ENCODE results near the gene IRF2BP2. TPM values are rescaled to one million over a fixed set of nuclear protein-coding genes. Genes with fewer than 3 reads are reported as not detected.

IRF2BP2 gene
- total RNA-seq, result 100 to 1,000 TPM; 117 to 125 TPM

DNA sequence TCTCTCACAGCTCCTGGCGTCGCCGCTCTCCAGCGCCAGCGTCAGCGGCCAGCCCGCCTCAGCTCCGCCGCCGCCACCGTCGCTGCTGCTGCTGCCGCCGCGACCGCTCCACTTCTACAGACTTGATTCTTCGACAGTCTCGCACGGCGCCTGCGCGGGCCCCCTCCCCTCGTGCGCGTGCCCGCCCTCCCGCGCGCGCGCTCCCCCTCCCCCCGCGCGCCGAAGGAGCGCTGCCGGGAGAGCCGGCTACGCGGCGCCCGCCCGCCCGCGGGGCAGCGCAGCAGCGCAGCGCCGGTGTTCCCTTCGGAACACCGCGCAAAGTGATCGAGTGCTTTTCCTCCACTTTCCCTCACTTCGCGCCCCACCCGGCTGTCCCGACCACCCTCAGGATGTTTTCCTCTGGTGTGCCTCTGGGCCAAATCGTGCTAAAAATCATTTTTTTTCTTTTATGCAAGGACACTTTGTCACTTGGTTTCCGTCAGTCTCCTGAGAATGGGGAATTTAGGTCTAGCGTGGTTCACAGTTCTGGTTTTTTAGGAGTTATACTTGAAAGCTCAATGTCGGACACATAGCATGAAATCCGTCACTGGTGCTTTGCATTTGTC lies at the start of gene IRF2BP2:
IRF2BP2 (minus strand) TSS at position 118 of the 605 bp plus-strand sequence. CDS start 684 bp downstream, outside the sequence.
- no peaks in the 10 kb centered on the region for H3K27me3 Mint-ChIP-seq
- no peaks in the 10 kb centered on the region for H3K9me3 Mint-ChIP-seq
- peaks cover 36% of the 10 kb centered on the region for H3K36me3 Mint-ChIP-seq (ENCODE audit: low read depth)
- DNase-seq, result peak; percentile 86
- ChIA-PET POLR2A (interaction anchor here (0.6 to 7.0 kb wide), 35 partner anchors 10 to 895 kb away, joined by 3 to 180 read pairs (median 4); partner anchors contain the start of genes TARBP1 and TOMM20), CTCF (interaction anchor here (0.7 to 4.6 kb wide), 6 partner anchors 8 to 473 kb away, joined by 3 to 29 read pairs (median 4); no protein-coding TSS in a partner anchor)
- H3K4me3 Mint-ChIP-seq, result peak within 1 kb of the TSS; percentile 82
- H3K27ac Mint-ChIP-seq, result peak within 1 kb of the TSS; percentile 95
- peaks cover 46% of the 10 kb centered on the region for H3K4me1 Mint-ChIP-seq

DNA sequence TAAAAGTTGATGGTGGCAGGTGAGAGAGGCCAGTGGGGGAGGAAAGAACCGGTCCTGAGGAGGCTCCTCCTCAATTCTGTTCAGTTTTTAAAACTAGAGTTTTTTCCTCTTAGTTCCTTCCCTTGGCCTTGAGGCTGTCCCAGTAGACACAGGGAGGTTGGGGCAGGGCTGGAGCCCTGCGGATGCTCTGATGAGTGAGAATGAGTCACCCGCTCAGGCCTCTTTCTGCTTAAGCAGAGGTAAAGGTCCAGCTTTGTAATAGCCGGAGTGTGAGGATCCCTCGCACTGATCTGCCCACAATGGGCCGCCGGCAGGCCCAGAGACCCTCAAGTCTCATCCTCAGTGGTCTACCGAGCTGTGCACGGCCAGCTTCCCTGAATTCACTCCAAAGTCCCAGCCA lies 49.6 kb upstream of the IRF2BP2 start:
- Mint-ChIP-seq H3K27me3 (peaks cover 1% of the 10 kb centered on the region), H3K36me3 (ENCODE audit: low read depth) (no peaks in the 10 kb centered on the region), H3K9me3 (no peaks in the 10 kb centered on the region), H3K4me3 (no peak overlapping the region), H3K4me1 (peaks cover 5% of the 10 kb centered on the region), H3K27ac (no peak overlapping the region)
- ChIA-PET CTCF (no interaction called here), POLR2A (no interaction called here)
- DNase-seq, result no peak

DNA sequence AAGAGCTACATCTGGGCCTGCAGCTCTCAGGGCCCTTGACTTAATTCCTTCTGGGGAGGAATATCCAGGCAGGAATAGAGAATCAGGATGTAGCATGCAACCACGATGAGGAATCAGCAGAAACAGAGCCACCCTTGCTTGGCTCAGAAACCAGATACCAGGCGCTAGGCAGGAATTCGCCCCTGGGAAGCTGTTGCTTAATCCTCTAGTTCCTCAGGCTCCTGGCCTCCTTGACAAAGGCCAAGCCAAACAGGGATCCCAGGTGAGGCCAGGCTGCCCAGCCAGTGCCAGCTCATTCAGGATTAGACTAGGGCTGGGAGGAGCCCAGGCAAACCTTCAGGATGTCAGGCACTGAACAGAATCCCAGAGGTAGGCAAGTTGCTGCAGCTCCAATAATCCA lies 48.2 kb upstream of the IRF2BP2 start:
- H3K9me3 Mint-ChIP-seq, result no peaks in the 10 kb centered on the region
- H3K27ac Mint-ChIP-seq, result no peak overlapping the region
- peaks cover 1% of the 10 kb centered on the region for H3K27me3 Mint-ChIP-seq
- ChIA-PET CTCF (no interaction called here), POLR2A (interaction anchor here (0.7 kb wide), 1 partner anchor 29 kb away, joined by 3 read pairs; no protein-coding TSS in a partner anchor)
- no peak overlapping the region for H3K4me3 Mint-ChIP-seq
- no peak for DNase-seq
- H3K4me1 Mint-ChIP-seq, result peaks cover 5% of the 10 kb centered on the region
- H3K36me3 Mint-ChIP-seq (ENCODE audit: low read depth), result no peaks in the 10 kb centered on the region

DNA sequence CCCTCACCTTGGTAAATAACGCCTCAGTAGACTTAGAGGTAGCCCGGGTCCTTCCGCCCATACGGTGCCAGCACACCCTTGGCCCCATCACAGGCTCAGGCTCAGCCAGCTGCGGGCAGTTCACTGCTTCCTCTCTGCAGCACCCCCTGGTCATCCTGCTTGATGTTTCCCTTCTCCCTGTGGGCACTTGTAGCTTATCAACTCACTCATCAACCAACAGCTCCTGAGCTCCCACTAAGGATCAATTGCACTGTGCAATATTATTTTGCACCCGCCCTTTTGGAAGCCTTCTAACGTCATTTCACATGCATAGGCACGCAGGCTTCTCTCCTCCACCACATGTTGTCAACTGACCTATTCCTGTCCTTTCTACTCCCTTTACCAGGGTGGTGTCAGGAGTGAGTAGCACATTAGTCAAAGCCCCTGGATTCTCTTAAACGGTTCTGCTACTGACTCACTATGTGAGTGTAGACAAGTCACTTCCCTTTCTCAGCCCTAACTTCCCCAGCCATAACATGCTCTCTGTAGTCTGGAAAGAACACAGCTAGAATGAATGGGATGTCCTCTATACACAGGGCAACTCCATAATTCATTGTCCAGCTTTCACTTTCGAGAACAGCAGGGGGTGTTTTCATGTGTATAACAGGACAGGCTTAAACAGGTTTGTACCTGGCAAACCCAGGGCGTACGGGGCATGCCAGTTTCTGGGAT lies 47.1 kb upstream of the IRF2BP2 start:
- Mint-ChIP-seq H3K4me1 (peaks cover 5% of the 10 kb centered on the region), H3K27me3 (peaks cover 1% of the 10 kb centered on the region), H3K27ac (no peak overlapping the region), H3K9me3 (no peaks in the 10 kb centered on the region), H3K4me3 (no peak overlapping the region), H3K36me3 (ENCODE audit: low read depth) (no peaks in the 10 kb centered on the region)
- POLR2A ChIA-PET, result no interaction called here
- DNase-seq, result no peak
- CTCF ChIA-PET, result no interaction called here

DNA sequence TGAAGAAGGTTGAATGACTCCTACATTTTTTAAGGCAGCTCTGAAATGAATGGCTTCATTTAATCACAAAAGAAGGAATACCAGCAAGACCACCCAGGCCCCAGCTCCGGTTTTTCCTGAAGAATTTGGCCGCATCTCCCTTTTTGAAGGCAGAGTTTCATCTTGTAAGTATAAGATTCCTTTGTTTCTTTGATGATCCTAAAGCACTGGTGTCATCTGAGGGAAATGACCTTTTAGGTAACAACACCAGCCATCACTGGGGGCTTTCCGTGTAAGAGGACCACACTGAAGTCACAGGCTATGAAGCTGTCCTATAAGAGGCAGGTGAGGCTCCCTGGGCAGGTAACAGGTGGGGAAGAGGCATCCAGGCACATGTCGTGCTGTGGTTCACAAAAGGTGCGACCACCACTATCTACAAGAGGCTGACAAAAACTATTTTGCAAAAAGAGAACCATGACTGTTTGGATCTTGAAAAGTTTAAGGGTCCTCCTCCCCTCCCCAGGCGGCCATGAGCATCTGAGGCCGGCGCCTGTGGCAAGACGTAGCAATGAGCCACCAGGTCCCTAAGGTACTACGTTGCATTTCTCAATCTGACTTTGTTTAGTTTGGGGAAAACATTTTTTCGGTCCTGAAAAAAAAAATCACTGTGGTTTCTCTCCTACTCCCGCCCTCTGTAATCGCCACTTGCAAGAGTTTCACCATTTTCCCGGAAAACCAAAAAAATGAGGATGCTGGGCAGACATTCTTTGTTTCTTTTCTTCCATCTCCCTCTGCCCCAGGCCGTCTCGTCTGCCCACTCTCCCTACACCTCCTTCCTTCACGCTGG lies 46.3 kb upstream of the IRF2BP2 start:
- Mint-ChIP-seq H3K9me3 (no peaks in the 10 kb centered on the region), H3K4me3 (no peak overlapping the region), H3K4me1 (peaks cover 5% of the 10 kb centered on the region), H3K27ac (no peak overlapping the region), H3K36me3 (ENCODE audit: low read depth) (no peaks in the 10 kb centered on the region), H3K27me3 (no peaks in the 10 kb centered on the region)
- no peak for DNase-seq
- ChIA-PET POLR2A (no interaction called here), CTCF (no interaction called here)

DNA sequence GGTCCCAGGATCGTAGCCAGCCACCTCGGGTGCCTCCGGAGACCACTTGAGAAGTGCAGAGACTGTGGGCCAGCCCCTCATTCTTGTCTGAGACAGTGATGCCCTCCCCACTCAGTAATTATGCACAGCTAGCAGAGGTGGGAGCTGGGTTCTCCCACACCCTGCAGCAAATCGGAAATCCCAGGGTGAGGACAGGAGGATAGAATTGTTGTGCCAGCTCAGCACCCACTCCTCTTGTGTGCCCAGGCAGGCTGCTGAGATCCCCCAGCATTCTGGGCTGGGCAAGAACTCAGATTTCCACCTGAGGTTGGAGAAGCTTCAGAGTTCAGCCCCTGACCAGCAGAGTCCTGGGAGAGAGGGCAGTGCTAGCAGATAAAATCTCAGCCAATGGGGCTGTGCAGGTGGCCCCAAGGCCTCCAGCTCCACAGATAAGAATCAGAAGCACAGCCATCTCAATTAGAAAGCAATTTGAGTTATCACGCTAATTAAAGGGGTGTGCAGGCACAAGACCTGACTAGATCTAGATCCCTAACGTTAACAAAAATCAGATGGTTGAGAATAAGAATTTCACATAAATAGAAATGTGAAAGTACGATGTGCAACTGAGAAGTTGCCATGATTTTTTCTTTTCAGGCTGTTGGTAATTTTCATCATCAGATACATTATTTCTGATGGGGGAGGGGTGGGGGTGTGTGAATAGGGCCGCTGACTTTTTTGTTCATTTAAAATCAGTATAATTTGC lies 45.5 kb upstream of the IRF2BP2 start:
- Mint-ChIP-seq H3K27me3 (no peaks in the 10 kb centered on the region), H3K4me1 (peaks cover 5% of the 10 kb centered on the region), H3K27ac (no peak overlapping the region), H3K36me3 (ENCODE audit: low read depth) (no peaks in the 10 kb centered on the region), H3K9me3 (no peaks in the 10 kb centered on the region), H3K4me3 (no peak overlapping the region)
- POLR2A ChIA-PET, result no interaction called here
- CTCF ChIA-PET, result no interaction called here
- no peak for DNase-seq

DNA sequence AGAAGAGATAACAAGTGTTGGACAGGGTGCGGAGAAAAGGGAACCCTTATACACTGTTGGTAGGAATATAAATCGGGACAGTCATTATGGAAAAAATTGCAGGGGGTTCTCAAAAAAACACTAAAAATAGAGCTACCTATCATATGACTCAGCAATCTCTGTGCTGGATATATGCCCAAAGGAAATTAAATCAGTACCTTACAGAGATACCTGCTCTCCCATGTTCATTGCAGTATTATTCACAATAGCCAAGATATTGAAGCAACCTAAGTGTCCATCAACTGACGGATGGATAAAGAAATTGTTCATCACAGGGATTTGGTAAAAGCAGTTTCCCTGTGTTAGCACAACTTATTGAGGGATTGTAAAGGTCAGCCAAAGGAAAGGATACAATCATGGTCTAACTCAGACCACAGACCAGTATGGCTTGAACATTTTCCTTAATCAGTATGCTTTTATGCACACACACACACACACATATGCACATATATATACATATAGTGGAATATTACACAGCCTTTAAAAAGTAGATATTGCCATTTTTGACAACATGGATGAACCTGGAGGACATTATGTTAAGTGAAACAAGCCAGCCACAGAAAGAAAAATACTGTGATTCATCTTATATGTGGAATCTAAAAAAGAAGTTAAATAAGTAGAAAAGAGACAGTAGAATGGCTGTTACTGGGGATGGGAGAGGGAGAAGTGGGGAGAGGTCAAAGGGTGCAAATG lies 44.2 kb upstream of the IRF2BP2 start:
- CTCF ChIA-PET, result no interaction called here
- H3K27me3 Mint-ChIP-seq, result no peaks in the 10 kb centered on the region

DNA sequence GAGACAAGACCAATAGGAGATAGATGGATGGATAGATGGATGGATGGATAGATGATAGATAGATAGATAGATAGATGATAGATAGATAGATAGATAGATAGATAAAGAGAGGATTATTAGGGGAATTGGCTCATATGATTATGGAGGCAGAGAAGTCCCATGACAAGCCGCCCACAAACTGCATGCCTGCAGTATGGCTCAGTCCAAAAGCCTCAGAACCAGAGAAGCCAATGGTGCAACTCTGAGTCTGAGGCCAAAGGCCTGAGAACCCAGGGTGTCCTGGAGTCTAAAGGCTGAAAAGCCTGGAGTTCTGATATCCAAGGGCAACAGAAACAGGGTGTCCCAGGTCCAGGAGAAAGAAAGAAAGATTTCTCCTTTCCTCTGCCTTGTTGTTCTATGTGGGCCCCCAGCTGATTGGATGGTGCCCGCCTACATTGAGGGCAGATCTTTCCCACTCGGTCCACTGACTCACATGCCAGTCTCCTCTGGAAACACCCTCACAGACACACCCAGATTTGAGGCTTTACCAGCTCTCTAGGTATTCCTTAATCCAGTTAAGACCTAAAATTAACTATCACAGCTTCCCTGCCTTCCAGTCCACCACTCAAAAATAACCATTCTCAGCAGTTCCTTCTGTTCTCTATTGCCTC lies 39.6 kb upstream of the IRF2BP2 start:
- no peak overlapping the region for H3K4me3 Mint-ChIP-seq
- H3K9me3 Mint-ChIP-seq, result peaks cover 7% of the 10 kb centered on the region
- DNase-seq, result no peak
- no peaks in the 10 kb centered on the region for H3K4me1 Mint-ChIP-seq
- H3K27me3 Mint-ChIP-seq, result peaks cover 3% of the 10 kb centered on the region
- H3K27ac Mint-ChIP-seq, result no peak overlapping the region
- peaks cover 5% of the 10 kb centered on the region for H3K36me3 Mint-ChIP-seq (ENCODE audit: low read depth)
- CTCF ChIA-PET, result no interaction called here
- POLR2A ChIA-PET, result interaction anchor here (0.9 kb wide), 1 partner anchor 37 kb away, joined by 3 read pairs; no protein-coding TSS in a partner anchor

More for the DNA sequence above, 44.2 kb upstream of the IRF2BP2 start:
- Mint-ChIP-seq H3K9me3 (peaks cover 2% of the 10 kb centered on the region), H3K4me1 (peaks cover 5% of the 10 kb centered on the region), H3K4me3 (no peak overlapping the region), H3K36me3 (ENCODE audit: low read depth) (no peaks in the 10 kb centered on the region), H3K27ac (no peak overlapping the region)
- DNase-seq, result no peak
- POLR2A ChIA-PET, result no interaction called here

DNA sequence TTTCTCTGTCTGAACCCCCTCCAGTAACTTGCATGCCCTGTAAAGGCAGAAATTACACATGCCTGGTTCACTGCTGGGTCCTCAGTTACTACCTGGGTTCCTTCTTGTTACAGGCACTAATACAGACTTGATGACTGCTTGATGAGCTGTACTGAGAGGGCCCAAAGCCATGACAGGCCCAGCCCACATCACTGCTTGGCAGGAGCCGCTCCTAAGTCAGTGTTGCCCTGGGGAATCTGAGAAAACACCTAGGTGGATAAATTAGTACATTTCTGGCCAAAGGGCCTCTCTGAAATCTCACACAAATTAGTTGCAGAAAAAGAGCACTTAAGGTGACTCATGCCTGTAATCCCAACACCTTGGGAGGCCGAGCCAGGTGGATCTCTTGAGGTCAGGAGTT lies 37.8 kb upstream of the IRF2BP2 start:
- H3K36me3 Mint-ChIP-seq (ENCODE audit: low read depth), result peaks cover 5% of the 10 kb centered on the region
- ChIA-PET CTCF (no interaction called here), POLR2A (no interaction called here)

DNA sequence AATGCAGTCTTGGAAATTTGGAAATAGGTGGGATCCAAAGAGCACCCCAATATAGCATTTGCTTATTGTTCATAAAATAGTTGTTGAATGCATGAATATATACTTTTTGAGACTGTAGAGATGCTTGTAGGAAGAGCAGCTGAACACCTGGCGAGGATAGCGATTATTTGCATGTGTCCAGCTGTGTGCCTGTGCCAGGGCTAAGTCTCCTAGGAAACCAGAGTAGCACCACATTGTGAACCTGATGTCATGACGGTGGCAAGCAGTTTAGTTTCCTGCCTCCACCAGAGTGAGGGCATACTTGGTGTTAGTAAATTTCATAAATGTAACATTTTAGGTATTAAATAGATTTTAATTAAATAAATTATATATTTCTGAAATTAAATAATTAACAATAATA lies 37.3 kb upstream of the IRF2BP2 start:
- POLR2A ChIA-PET, result no interaction called here

More for the DNA sequence above, 37.8 kb upstream of the IRF2BP2 start:
- no peak overlapping the region for H3K4me3 Mint-ChIP-seq
- H3K27ac Mint-ChIP-seq, result no peak overlapping the region
- no peaks in the 10 kb centered on the region for H3K4me1 Mint-ChIP-seq
- peaks cover 3% of the 10 kb centered on the region for H3K27me3 Mint-ChIP-seq
- DNase-seq, result no peak
- H3K9me3 Mint-ChIP-seq, result peaks cover 7% of the 10 kb centered on the region

DNA sequence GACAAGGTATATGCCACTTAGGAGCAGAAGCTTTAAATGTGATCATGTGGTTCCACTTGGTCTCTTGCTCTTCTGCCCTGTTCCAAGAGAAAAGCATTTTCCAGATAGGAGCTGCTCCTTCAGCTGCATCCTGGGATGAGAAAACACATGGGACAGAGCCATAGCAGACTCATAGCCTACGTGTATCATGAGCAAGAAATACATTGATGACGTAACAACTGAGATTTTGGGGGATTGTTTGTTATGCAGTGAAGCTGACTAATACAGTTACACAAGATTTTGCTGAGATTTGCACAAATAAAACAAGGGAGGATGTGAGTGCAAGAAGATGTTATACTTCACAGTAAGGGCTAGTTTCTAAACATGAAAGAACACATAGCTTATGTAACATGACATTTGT lies 36.0 kb upstream of the IRF2BP2 start:
- no peak for DNase-seq
- H3K4me1 Mint-ChIP-seq, result no peaks in the 10 kb centered on the region
- CTCF ChIA-PET, result interaction anchor here (0.9 kb wide), 1 partner anchor 438 kb away, joined by 3 read pairs; no protein-coding TSS in a partner anchor
- peaks cover 7% of the 10 kb centered on the region for H3K9me3 Mint-ChIP-seq
- H3K4me3 Mint-ChIP-seq, result no peak overlapping the region
- POLR2A ChIA-PET, result no interaction called here
- no peak overlapping the region for H3K27ac Mint-ChIP-seq
- peaks cover 5% of the 10 kb centered on the region for H3K36me3 Mint-ChIP-seq (ENCODE audit: low read depth)
- H3K27me3 Mint-ChIP-seq, result peaks cover 3% of the 10 kb centered on the region

More for the DNA sequence above, 37.3 kb upstream of the IRF2BP2 start:
- H3K9me3 Mint-ChIP-seq, result peaks cover 7% of the 10 kb centered on the region
- peaks cover 5% of the 10 kb centered on the region for H3K36me3 Mint-ChIP-seq (ENCODE audit: low read depth)
- peaks cover 3% of the 10 kb centered on the region for H3K27me3 Mint-ChIP-seq
- no peaks in the 10 kb centered on the region for H3K4me1 Mint-ChIP-seq
- CTCF ChIA-PET, result no interaction called here
- DNase-seq, result no peak
- H3K4me3 Mint-ChIP-seq, result no peak overlapping the region
- no peak overlapping the region for H3K27ac Mint-ChIP-seq

DNA sequence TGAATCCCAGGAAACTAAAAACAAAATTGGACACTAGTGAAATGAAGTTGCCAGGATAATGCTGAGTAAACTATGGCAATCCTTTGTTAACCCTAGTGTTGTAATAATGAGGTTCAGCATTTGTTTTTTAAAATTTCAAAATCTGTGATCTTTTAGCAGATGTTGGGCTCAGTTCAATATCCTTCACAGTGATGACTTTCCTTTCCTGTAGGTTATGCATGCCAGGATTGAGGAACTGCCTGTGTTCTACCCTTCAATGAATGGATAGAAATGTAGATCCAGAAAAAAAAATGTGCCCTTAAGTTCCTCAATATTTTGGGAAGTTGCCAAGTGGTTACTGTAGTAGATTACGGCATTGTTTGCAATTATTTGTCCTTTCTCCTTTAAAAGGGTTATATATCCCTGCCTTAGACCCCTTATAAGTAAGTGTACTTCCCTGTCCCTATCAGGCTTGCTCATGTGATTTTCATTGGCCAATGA lies 35.5 kb upstream of the IRF2BP2 start:
- H3K27me3 Mint-ChIP-seq, result peaks cover 3% of the 10 kb centered on the region
- H3K4me3 Mint-ChIP-seq, result no peak overlapping the region
- peaks cover 5% of the 10 kb centered on the region for H3K36me3 Mint-ChIP-seq (ENCODE audit: low read depth)
- H3K4me1 Mint-ChIP-seq, result no peaks in the 10 kb centered on the region
- CTCF ChIA-PET, result interaction anchor here (0.6 kb wide), 1 partner anchor 16 kb away, joined by 3 read pairs; no protein-coding TSS in a partner anchor
- POLR2A ChIA-PET, result no interaction called here
- no peak for DNase-seq
- H3K9me3 Mint-ChIP-seq, result peaks cover 7% of the 10 kb centered on the region
- H3K27ac Mint-ChIP-seq, result no peak overlapping the region
